ENCODE results near the gene CLDN7.
A peak's percentile ranks its signal among the peaks of the same experiment; 100 is the strongest.

Gene CLDN7

DNA sequence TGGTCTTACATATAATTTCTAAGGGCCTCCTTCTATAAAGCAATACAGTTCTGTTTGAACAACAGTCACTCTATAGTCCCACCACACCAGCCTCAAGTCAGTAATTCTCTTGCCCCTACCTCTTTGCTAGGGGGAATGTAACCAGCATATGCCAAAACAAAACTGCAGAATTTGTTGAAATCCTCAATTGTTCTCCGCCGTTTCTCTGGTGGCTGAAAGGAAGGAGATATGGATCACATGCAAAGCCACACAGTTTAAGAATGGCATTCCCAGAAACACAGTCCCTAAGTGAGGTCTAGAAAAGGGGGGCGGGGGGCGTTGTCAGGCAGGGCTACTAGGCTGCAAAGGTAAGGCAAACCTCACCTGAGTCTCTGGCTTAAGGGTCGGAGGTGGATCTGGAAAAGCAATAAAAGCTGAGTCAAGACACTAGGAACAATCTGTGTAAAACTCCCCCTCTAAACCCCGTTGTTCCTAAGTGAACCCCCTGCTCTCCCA lies 25.0 kb downstream of the CLDN7 start:
- no peak for DNase-seq (ENCODE audit: low read depth)

DNA sequence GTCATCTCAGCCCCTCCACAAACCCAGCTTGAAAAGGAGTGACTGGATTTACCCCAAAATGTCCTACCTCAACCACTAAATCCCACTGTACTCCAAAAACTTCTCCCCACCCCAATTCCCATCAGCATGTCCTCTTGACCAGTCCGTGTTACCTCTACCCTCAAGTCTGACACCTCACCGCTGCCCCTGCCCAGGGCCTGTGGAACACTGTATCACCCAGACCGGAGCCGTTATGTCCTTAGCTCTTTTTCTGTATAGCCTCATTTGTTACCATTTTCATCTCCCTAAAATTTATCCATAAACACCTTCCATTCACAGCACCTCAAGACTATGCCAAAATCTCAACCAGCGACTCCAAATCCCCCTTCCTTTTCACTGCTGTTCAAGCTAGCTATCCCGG lies 25.5 kb downstream of the CLDN7 start:
- DNase-seq (ENCODE audit: low read depth): no peak

DNA sequence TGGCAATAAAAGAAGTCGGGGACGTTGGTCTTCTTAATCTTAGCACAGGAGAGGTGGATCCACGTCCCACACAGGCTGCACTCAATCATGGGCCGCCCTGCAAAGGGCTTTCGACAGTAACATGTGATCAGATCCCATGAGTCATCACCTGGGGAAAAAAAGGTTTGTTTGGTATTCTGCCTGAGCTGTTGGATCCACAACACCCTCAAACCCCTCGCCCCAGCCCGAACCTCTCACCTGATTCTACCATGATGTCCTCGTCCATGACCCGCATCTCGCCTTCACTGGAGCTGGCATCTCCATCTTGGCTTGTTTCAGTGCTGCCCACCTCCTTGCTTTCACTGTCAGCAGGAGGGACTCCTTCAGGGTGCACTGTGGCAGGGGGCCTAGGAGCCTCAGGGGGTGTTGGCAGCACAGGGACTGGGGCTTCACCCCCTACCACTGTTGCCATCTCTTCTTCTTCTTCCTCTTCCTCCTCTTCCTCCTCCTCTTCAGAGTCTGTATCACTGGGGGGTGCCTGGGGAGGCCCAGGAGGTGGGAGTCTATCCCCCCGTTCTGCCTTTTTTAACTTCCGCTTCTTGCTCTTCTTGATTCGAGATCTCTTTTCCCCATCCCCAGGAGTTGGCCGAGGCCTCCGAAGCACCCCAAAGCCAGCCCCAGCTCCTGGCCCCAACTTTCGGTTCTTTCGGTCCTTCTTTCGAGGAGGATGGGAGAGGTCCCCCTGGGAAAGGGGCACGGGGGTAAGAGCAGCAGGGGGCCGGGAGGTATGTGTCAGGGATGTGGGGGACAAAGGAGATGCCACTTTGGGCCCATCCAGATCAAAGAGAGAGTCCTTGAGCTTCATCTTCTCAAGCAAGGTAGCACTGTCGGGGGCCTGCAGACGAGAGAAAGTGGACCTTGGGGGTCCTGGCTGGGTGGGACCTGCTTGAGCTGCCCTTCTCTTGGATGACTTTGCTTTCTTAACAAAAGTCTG lies 26.3 kb downstream of the CLDN7 start:
- DNase-seq (ENCODE audit: low read depth): no peak

GRCh38 chr17:7234083-7234951 lies 28.0 kb downstream of the CLDN7 start, which contains the start of gene DVL2:
Gene DVL2, minus strand, starts transcription at chr17:7234517. Its CDS starts 255 bp downstream, at chr17:7234262.
- DNase-seq (ENCODE audit: low read depth): peak; percentile 91

- no peak for DNase-seq (ENCODE audit: low read depth)
Measured at GRCh38 chr17:7233701-7234082, 28.6 kb downstream of the CLDN7 start.

- DNase-seq (ENCODE audit: low read depth): no peak
Measured at GRCh38 chr17:7232114-7232513, 30.2 kb downstream of the CLDN7 start.

- DNase-seq (ENCODE audit: low read depth): no peak
Measured at GRCh38 chr17:7229504-7229903, 32.8 kb downstream of the CLDN7 start.

- DNase-seq (ENCODE audit: low read depth): no peak
Measured at GRCh38 chr17:7228920-7229319, 33.4 kb downstream of the CLDN7 start.

DNA sequence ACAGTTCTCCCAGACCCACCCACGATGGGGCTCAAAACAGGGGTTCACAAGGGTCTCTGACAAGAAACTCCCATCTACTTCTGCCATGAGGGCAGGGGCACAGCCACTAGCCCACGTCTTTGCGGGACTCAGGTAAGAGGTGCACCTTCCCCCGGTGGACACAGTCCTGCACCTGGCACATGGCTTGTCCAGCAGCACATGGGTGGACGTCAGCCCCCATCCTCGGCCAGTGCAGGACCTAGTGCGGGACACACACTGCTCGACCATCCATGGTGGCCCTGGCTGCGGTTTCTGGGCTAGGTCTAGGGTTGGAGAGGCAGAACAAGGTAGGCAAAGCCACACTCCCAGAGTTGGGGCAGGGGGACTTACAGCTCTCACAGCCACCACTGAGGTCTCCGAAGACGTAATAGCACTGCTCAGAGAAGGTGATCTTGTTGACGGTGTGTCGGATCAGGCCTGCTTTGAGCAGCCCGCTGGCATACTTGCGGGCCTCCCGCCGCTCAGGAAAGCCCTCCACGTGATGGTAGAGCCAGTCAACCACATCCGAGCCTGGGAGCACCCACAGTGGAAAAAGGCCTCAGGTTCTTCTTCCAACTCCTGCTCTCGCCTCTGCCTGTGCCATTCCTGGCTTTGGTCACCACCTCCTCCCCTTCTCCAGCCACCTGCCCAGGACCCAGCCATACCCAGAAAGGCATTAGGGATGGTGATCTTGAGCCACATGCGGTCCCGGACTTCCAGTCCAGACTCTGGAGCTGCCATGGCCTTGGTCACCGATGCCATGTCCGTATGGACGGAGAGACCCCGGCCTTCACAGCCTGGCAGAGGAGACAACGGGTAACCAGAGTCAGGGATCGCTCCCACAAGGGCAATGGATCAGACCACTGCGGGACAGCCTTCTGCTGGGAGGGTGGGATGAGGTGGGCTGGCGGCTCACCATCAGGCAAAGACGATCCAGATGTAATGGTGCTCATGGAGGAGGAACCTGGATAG lies 35.3 kb downstream of the CLDN7 start:
- no peak for DNase-seq (ENCODE audit: low read depth)

- DNase-seq (ENCODE audit: low read depth): no peak
Measured at GRCh38 chr17:7225711-7226331, 36.5 kb downstream of the CLDN7 start.

DNA sequence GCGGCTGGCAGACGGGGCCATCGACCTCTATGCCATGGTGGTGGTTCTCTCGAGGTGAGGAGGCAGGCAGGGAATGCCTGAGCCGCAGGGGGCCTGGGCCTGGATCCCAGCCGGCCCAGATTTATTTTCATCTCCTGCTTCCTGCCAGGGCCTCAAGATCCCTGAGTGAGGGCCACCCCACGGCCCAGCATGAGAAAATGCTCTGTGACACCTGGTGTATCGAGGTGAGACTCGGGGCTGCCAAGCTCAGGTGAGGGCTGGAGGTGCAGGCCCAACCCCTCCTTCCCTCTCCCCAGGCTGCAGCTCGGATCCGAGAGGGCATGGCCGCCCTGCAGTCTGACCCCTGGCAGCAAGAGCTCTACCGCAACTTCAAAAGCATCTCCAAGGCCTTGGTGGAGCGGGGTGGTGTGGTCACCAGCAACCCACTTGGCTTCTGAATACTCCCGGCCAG lies 37.6 kb downstream of the CLDN7 start:
- DNase-seq (ENCODE audit: low read depth): no peak

DNA sequence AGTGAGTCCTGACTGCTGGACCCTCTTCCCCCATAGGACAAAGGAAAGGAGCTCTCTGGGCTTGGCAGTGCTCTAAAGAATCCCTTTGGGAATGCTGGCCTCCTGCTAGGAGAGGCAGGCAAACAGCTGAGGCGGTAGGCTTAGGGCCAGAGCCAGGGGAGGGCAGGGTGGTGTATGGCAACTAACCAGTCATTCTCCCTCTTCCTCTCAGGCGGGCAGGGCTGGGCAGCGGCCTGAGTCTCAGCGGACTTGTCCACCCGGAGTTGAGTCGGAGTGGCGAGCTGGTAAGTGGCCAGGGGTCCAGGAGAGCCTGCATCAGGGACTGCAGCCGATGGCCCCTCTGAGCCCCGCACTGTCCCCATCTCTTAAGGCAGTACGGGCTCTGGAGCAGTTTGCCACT lies 38.2 kb downstream of the CLDN7 start:
- DNase-seq (ENCODE audit: low read depth): no peak

DNA sequence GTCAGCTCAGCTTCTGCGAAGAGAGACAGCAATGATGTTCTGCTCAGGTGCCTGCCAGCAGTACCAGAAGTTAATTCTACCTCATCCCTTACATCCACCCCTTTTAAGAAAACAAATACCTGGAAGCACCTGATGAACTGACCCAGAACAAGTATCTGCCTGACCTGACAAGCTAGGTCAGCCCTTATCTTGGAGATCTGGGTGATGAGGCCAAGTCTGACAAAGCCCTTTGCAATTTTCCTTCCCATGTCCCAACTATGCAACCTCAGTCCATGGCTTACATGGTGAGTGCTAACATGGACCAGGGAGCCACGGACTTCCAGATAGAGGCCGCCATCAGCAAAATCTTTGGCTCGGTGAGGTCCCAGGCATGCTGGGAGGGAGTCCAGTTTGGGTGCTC lies 38.9 kb downstream of the CLDN7 start:
- no peak for DNase-seq (ENCODE audit: low read depth)

DNA sequence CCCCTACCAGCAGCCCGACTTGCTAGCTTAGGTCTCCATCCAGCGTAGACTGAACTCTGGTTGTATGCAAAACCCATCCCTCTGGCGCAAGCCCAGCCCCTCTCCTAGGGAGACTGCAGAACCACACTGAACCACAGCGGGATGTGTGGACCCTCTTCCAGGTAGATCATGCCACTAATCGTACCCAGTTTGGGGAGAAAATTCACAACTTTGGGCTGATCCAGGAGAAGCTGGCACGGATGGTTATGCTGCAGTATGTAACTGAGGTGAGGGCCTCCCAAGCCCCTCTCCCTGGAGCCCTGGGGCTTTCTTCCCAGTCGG lies 39.3 kb downstream of the CLDN7 start:
- DNase-seq (ENCODE audit: low read depth): no peak

DNA sequence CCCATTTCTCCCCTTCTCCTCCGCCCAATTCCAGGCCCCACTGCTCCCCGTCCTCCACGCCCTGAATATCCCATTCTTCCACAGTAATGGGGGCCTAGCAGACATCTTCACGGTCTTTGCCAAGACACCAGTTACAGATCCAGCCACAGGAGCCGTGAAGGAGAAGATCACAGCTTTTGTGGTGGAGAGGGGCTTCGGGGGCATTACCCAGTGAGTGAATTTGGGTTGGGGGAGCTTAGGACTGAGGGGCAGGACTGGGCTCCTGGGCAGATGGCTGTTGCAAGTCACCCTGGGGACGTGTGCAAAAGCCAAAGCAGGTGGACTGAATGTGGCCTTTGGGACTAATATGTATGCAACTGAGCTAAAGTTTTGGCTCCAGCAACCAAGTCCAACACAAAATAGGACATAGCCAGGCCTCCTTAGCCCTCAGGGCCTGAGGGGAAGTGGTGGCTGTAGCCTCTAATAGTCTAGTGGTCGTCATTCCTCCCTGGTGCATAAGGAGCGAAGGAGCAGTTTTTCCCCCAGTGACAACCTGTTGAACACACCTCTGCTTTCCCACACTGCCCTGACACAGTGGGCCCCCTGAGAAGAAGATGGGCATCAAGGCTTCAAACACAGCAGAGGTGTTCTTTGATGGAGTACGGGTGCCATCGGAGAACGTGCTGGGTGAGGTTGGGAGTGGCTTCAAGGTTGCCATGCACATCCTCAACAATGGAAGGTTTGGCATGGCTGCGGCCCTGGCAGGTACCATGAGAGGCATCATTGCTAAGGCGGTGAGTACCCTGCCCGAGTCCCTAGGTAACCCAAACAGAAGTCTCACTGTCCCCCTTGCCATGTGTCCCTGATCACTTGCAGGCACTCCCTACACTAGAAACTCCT lies 39.9 kb downstream of the CLDN7 start:
- no peak for DNase-seq (ENCODE audit: low read depth)

DNA sequence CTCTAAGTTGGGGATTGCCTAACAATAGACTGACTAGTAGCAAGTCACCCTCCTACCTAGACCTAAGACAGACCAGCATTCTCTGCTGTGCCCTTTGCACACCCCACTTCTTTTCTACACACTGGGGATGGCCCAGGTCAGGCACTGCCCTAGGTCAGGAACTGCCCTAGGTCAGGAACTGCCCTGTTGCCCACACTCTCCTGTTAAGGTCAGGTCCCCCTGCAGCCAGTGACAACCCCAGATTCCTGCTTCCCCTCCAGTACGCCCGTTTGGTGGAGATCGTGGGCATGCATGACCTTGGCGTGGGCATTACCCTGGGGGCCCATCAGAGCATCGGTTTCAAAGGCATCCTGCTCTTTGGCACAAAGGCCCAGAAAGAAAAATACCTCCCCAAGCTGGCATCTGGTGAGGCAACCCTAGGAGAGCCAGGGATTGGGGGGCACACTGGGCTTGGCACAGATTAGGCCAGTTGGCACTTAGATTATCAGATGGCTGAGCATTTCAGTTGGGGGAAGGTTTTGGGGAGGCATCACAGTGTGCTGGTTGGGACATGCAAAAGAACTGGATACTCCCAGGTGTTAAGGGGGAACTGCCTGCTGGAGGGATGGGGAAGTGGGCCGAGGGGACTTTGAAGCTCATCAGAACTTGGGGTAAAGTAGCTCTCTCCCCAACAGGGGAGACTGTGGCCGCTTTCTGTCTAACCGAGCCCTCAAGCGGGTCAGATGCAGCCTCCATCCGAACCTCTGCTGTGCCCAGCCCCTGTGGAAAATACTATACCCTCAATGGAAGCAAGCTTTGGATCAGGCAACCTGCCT lies 40.8 kb downstream of the CLDN7 start:
- DNase-seq (ENCODE audit: low read depth): no peak

GRCh38 chr17:7220593-7221277 lies 41.5 kb downstream of the CLDN7 start:
- DNase-seq (ENCODE audit: low read depth): peak; percentile 37

DNA sequence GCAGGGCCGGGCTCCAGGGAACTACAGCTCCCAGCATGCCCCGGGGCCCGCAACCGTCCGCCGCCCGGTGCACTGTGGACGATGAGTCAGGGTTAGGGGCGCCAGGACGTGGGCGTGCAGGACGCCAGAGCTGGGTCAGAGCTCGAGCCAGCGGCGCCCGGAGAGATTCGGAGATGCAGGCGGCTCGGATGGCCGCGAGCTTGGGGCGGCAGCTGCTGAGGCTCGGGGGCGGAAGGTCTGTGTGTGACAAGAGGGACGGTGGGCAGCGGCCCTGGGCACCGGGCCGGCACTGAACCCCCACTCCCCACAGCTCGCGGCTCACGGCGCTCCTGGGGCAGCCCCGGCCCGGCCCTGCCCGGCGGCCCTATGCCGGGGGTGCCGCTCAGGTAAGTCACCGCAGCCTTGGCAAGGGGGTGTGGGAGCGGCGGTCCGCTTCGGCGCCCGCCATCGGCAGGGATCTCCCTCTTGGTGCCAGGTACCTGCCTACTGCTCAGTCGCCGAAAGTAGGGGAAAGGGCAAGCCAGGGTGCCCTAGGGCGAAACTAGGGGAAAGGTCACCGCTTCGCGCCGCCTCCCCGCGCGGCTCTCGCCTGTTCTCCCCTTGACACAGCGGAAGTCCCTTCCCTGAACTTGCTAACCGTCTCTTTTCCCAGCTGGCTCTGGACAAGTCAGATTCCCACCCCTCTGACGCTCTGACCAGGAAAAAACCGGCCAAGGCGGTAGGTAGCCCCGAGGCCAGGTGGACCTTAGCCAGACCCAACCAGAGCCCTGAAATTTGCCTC lies 42.3 kb downstream of the CLDN7 start, which contains the start of the genes ACADVL and DLG4:
ACADVL (plus strand) TSS at position 127 of the 781 bp plus-strand sequence; CDS start at position 174, 47 bp downstream.
DLG4 (minus strand) TSS at position 25 of the 781 bp plus-strand sequence.
- peak; percentile 72 for DNase-seq (ENCODE audit: low read depth)
